B cell (primary cell): Measurements from ENCODE around the gene VOPP1.

Experiments used
- CTCF ChIP-seq: fragments of 200-600 bp; IDR thresholded peaks from one replicate; pipeline ENCODE4 v1.8.0; 2022; ENCODE audit warnings: antibody characterized with exemption, mild to moderate bottlenecking
- EZH2 ChIP-seq: IDR thresholded peaks from 2 replicates; pipeline ENCODE4 v1.6.1; 2012; ENCODE audit warnings: borderline replicate concordance, low read depth, mild to moderate bottlenecking, moderate library complexity, low read length; ENCODE audit not compliant: insufficient read depth, poor library complexity, severe bottlenecking

- no peak for TF ChIP-seq CTCF
- no peak for TF ChIP-seq EZH2
Measured at GRCh38 chr7:55429835-55430499, 142.3 kb downstream of the VOPP1 start.
